Measurements from ENCODE around the gene SLC35B2.

Gene SLC35B2

DNA sequence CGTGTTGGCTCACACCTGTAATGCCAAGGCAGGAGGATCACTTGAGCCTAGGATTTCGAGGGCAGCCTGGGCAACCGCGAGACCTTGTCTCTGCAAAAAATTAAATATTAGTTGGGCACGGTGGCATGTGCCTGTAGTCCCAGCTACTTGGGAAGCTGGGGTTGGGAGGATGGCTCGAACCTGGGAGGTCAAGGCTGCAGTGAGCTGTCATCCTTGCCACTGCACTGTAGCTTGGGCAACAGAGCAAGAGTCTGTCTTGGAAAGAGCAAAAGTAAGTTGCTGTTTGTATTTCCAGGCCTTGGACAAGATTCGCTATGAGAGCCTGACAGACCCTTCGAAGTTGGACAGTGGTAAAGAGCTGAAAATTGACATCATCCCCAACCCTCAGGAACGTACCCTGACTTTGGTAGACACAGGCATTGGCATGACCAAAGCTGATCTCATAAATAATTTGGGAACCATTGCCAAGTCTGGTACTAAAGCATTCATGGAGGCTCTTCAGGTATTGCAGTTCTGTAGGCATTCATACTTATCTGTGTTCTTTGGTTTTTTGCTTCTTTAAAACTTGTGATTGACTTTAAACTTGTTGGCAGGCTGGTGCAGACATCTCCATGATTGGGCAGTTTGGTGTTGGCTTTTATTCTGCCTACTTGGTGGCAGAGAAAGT, 8.1 kb downstream of the SLC35B2 start:
- H2AFZ ChIP-seq (ENCODE audit: low read length), result no peak overlapping the region
- no peak overlapping the region for H3K27ac ChIP-seq (replicated peaks; ENCODE audit: low read length)
- peaks cover 15 to 21% of the 10 kb centered on the region in 2 donors for H3K4me1 ChIP-seq (ENCODE audit: control insufficient read depth in 2 of 2, insufficient read depth in 1 of 2, low read depth in 1 of 2, low read length in 2 of 2)
- H2AK5ac ChIP-seq (ENCODE audit: low read depth, low read length), result no peak overlapping the region
- peak overlapping the region in 1 of 2 donors; percentile 87 for H3K4me3 ChIP-seq (ENCODE audit: low read length in 2 of 2)
- H2BK120ac ChIP-seq (ENCODE audit: low read depth, low read length), result no peak overlapping the region
- H3K36me3 ChIP-seq (replicated peaks in 1 of 2; ENCODE audit: control insufficient read depth in 2 of 2, insufficient read depth in 2 of 2, low read length in 2 of 2), result peaks cover 45 to 64% of the 10 kb centered on the region in 2 donors
- no peak overlapping the region for H3K23ac ChIP-seq (ENCODE audit: low read depth, low read length, poor library complexity)
- no peak overlapping the region for H2BK15ac ChIP-seq (ENCODE audit: low read length)
- H3K79me1 ChIP-seq (ENCODE audit: low read depth, low read length), result peaks cover 3% of the 10 kb centered on the region
- H3K14ac ChIP-seq (ENCODE audit: low read length), result no peak overlapping the region
- no peak overlapping the region for H4K8ac ChIP-seq (ENCODE audit: low read depth, low read length)
- no peak overlapping the region for H4K91ac ChIP-seq (ENCODE audit: low read depth, low read length, poor library complexity)
- H3K27me3 ChIP-seq (ENCODE audit: control insufficient read depth in 3 of 3, insufficient read depth in 3 of 3, low read depth in 1 of 3, low read length in 3 of 3), result no peaks in the 10 kb centered on the region
- no peak overlapping the region for H2BK5ac ChIP-seq (ENCODE audit: low read length)
- WGBS, 2 donors (ENCODE audit: extremely low coverage in 2 of 2, insufficient read length in 2 of 2, insufficient replicate concordance in 1 of 2), result no CpG with 5 or more reads among the region's 9 CpGs
- H3K4ac ChIP-seq (ENCODE audit: low read length), result no peak overlapping the region
- H3K9ac ChIP-seq (ENCODE audit: low read depth, low read length, poor library complexity), result no peak overlapping the region
- no peak overlapping the region for H3K18ac ChIP-seq (ENCODE audit: low read length)
- H2BK12ac ChIP-seq (ENCODE audit: low read length), result no peak overlapping the region
- no peak overlapping the region for H3K4me2 ChIP-seq (ENCODE audit: insufficient read depth, low read length, poor library complexity, severe bottlenecking)
- H3K9me3 ChIP-seq (replicated peaks in 1 of 2; ENCODE audit: control insufficient read depth in 2 of 2, insufficient read depth in 1 of 2, low read depth in 1 of 2, low read length in 2 of 2), result no peaks in the 10 kb centered on the region
- no peak for DNase-seq (ENCODE audit: low spot score)

GRCh38 chr6:44248579-44248978, 8.7 kb downstream of the SLC35B2 start:
- Histone ChIP-seq H3K27ac (replicated peaks; ENCODE audit: low read length) (no peak overlapping the region), H3K9me3 (replicated peaks in 1 of 2; ENCODE audit: control insufficient read depth in 2 of 2, insufficient read depth in 1 of 2, low read depth in 1 of 2, low read length in 2 of 2) (no peaks in the 10 kb centered on the region), H3K18ac (ENCODE audit: low read length) (no peak overlapping the region), H3K14ac (ENCODE audit: low read length) (no peak overlapping the region), H3K4ac (ENCODE audit: low read length) (no peak overlapping the region), H3K27me3 (ENCODE audit: control insufficient read depth in 3 of 3, insufficient read depth in 3 of 3, low read depth in 1 of 3, low read length in 3 of 3) (no peaks in the 10 kb centered on the region), H3K36me3 (replicated peaks in 1 of 2; ENCODE audit: control insufficient read depth in 2 of 2, insufficient read depth in 2 of 2, low read length in 2 of 2) (peaks cover 41 to 58% of the 10 kb centered on the region in 2 donors), H4K91ac (ENCODE audit: low read depth, low read length, poor library complexity) (no peak overlapping the region), H2BK120ac (ENCODE audit: low read depth, low read length) (no peak overlapping the region), H2BK15ac (ENCODE audit: low read length) (no peak overlapping the region), H3K23ac (ENCODE audit: low read depth, low read length, poor library complexity) (no peak overlapping the region), H3K4me2 (ENCODE audit: insufficient read depth, low read length, poor library complexity, severe bottlenecking) (peak overlapping the region; percentile 79), H2BK5ac (ENCODE audit: low read length) (no peak overlapping the region), H2AK5ac (ENCODE audit: low read depth, low read length) (no peak overlapping the region), H3K4me3 (ENCODE audit: low read length in 2 of 2) (peak overlapping the region in 1 of 2 donors; percentile 87), H3K9ac (ENCODE audit: low read depth, low read length, poor library complexity) (no peak overlapping the region), H3K4me1 (ENCODE audit: control insufficient read depth in 2 of 2, insufficient read depth in 1 of 2, low read depth in 1 of 2, low read length in 2 of 2) (peaks cover 15 to 21% of the 10 kb centered on the region in 2 donors), H3K79me1 (ENCODE audit: low read depth, low read length) (peaks cover 3% of the 10 kb centered on the region), H2BK12ac (ENCODE audit: low read length) (no peak overlapping the region), H2AFZ (ENCODE audit: low read length) (no peak overlapping the region), H4K8ac (ENCODE audit: low read depth, low read length) (no peak overlapping the region)
- DNase-seq (ENCODE audit: low spot score), result no peak
- WGBS, 2 donors (ENCODE audit: extremely low coverage in 2 of 2, insufficient read length in 2 of 2, insufficient replicate concordance in 1 of 2), result no CpG with 5 or more reads among the region's 1 CpG

- H3K23ac ChIP-seq (ENCODE audit: low read depth, low read length, poor library complexity), result peak overlapping the region; percentile 99
- peak overlapping the region; percentile 17 for H3K4ac ChIP-seq (ENCODE audit: low read length)
- peak overlapping the region; percentile 79 for H3K9ac ChIP-seq (ENCODE audit: low read depth, low read length, poor library complexity)
- no peak overlapping the region for H4K91ac ChIP-seq (ENCODE audit: low read depth, low read length, poor library complexity)
- H4K8ac ChIP-seq (ENCODE audit: low read depth, low read length), result no peak overlapping the region
- DNase-seq (ENCODE audit: low spot score), result no peak
- peak overlapping the region; percentile 87 to 91 for H3K4me3 ChIP-seq (ENCODE audit: low read length in 2 of 2)
- H3K4me1 ChIP-seq (ENCODE audit: control insufficient read depth in 2 of 2, insufficient read depth in 1 of 2, low read depth in 1 of 2, low read length in 2 of 2), result peaks cover 15 to 21% of the 10 kb centered on the region in 2 donors
- H3K4me2 ChIP-seq (ENCODE audit: insufficient read depth, low read length, poor library complexity, severe bottlenecking), result peak overlapping the region; percentile 79
- peaks cover 3% of the 10 kb centered on the region for H3K79me1 ChIP-seq (ENCODE audit: low read depth, low read length)
- no peak overlapping the region for H2BK15ac ChIP-seq (ENCODE audit: low read length)
- H3K14ac ChIP-seq (ENCODE audit: low read length), result peak overlapping the region; percentile 5
- H3K9me3 ChIP-seq (replicated peaks in 1 of 2; ENCODE audit: control insufficient read depth in 2 of 2, insufficient read depth in 1 of 2, low read depth in 1 of 2, low read length in 2 of 2), result no peaks in the 10 kb centered on the region
- no peak overlapping the region for H2BK12ac ChIP-seq (ENCODE audit: low read length)
- H2BK120ac ChIP-seq (ENCODE audit: low read depth, low read length), result no peak overlapping the region
- no peaks in the 10 kb centered on the region for H3K27me3 ChIP-seq (ENCODE audit: control insufficient read depth in 3 of 3, insufficient read depth in 3 of 3, low read depth in 1 of 3, low read length in 3 of 3)
- peak overlapping the region; percentile 20 for H3K18ac ChIP-seq (ENCODE audit: low read length)
- H3K27ac ChIP-seq (replicated peaks; ENCODE audit: low read length), result peak overlapping the region; percentile 52
- peak overlapping the region; percentile 67 for H2BK5ac ChIP-seq (ENCODE audit: low read length)
- H3K36me3 ChIP-seq (replicated peaks in 1 of 2; ENCODE audit: control insufficient read depth in 2 of 2, insufficient read depth in 2 of 2, low read length in 2 of 2), result peaks cover 32 to 48% of the 10 kb centered on the region in 2 donors
- no CpG with 5 or more reads among the region's 52 CpGs for WGBS, 2 donors (ENCODE audit: extremely low coverage in 2 of 2, insufficient read length in 2 of 2, insufficient replicate concordance in 1 of 2)
- peak overlapping the region; percentile 2 for H2AFZ ChIP-seq (ENCODE audit: low read length)
- peak overlapping the region; percentile 9 for H2AK5ac ChIP-seq (ENCODE audit: low read depth, low read length)
These were observed 9.7 kb downstream of the SLC35B2 start for GRCh38 chr6:44247338-44248302.
